Measurements from ENCODE around the gene CTDSPL.
"Not testable (repeated sequence)": the region's sequence is repeated elsewhere in the genome, so short reads cannot be mapped to it uniquely, and the experiment has no call there.

CTDSPL gene

GRCh38 chr3:37987751-37988179, 126.1 kb downstream of the CTDSPL start:
- TF ChIP-seq CTCF (IDR thresholded peaks at IDR 0.05; ENCODE audit: low read depth, low read length, missing control alignments): no peak
- H3K4me3 ChIP-seq (ENCODE audit: low read depth, low read length): no peak overlapping the region
- in situ Hi-C loops (cut with HindIII; ENCODE audit: low sequenced_read_pairs): no loop called here
- no peak for DNase-seq (ENCODE audit: low read depth)

- DNase-seq (ENCODE audit: low read depth); in situ Hi-C loops (cut with HindIII; ENCODE audit: low sequenced_read_pairs); H3K4me3 ChIP-seq (ENCODE audit: low read depth, low read length): not testable (repeated sequence)
Measured at GRCh38 chr3:37988376-37988775, 126.7 kb downstream of the CTDSPL start.

- TF ChIP-seq CTCF (IDR thresholded peaks at IDR 0.05; ENCODE audit: low read depth, low read length, missing control alignments): no peak
- DNase-seq (ENCODE audit: low read depth): no peak
- no peak overlapping the region for H3K4me3 ChIP-seq (ENCODE audit: low read depth, low read length)
- in situ Hi-C loops (cut with HindIII; ENCODE audit: low sequenced_read_pairs): no loop called here
Measured at GRCh38 chr3:37988931-37989525, 127.3 kb downstream of the CTDSPL start.

GRCh38 chr3:37989821-37990480, 128.3 kb downstream of the CTDSPL start:
- no peak overlapping the region for H3K4me3 ChIP-seq (ENCODE audit: low read depth, low read length)
- DNase-seq (ENCODE audit: low read depth): no peak
- in situ Hi-C loops (cut with HindIII; ENCODE audit: low sequenced_read_pairs): no loop called here
- TF ChIP-seq CTCF (IDR thresholded peaks at IDR 0.05; ENCODE audit: low read depth, low read length, missing control alignments): no peak

GRCh38 chr3:37990527-37990926, 128.8 kb downstream of the CTDSPL start, which contains the start of gene VILL:
Gene VILL, plus strand, starts transcription at chr3:37990786. Its CDS starts 2,887 bp downstream, at chr3:37993673.
- DNase-seq (ENCODE audit: low read depth): no peak
- H3K4me3 ChIP-seq (ENCODE audit: low read depth, low read length): no peak within 1 kb of the TSS
- in situ Hi-C loops (cut with HindIII; ENCODE audit: low sequenced_read_pairs): no loop called here
- no peak for TF ChIP-seq CTCF (IDR thresholded peaks at IDR 0.05; ENCODE audit: low read depth, low read length, missing control alignments)

- no peak for TF ChIP-seq CTCF (IDR thresholded peaks at IDR 0.05; ENCODE audit: low read depth, low read length, missing control alignments)
- H3K4me3 ChIP-seq (ENCODE audit: low read depth, low read length): no peak overlapping the region
- in situ Hi-C loops (cut with HindIII; ENCODE audit: low sequenced_read_pairs): no loop called here
- DNase-seq (ENCODE audit: low read depth): no peak
Measured at GRCh38 chr3:37991109-37991508, 129.4 kb downstream of the CTDSPL start.

GRCh38 chr3:37991823-37992222, 130.1 kb downstream of the CTDSPL start:
- H3K4me3 ChIP-seq (ENCODE audit: low read depth, low read length): no peak overlapping the region
- TF ChIP-seq CTCF (IDR thresholded peaks at IDR 0.05; ENCODE audit: low read depth, low read length, missing control alignments): no peak
- in situ Hi-C loops (cut with HindIII; ENCODE audit: low sequenced_read_pairs): no loop called here
- no peak for DNase-seq (ENCODE audit: low read depth)
